HG02571 (cell line): ENCODE data around the gene PLA2G4A.
"Not testable (repeated sequence)": the region's sequence is repeated elsewhere in the genome, so short reads cannot be mapped to it uniquely, and the experiment has no call there.

Experiments
- ATAC-seq: cut with Tn5 transposase; IDR thresholded peaks from one replicate; pipeline ENCODE4 v1.9.1; 2021; ENCODE audit warnings: mild to moderate bottlenecking, moderate library complexity; ENCODE audit not compliant: unreplicated experiment

The PLA2G4A gene

GRCh38 chr1:186915555-186915954, 86.8 kb downstream of the PLA2G4A start:
- ATAC-seq = no peak

DNA sequence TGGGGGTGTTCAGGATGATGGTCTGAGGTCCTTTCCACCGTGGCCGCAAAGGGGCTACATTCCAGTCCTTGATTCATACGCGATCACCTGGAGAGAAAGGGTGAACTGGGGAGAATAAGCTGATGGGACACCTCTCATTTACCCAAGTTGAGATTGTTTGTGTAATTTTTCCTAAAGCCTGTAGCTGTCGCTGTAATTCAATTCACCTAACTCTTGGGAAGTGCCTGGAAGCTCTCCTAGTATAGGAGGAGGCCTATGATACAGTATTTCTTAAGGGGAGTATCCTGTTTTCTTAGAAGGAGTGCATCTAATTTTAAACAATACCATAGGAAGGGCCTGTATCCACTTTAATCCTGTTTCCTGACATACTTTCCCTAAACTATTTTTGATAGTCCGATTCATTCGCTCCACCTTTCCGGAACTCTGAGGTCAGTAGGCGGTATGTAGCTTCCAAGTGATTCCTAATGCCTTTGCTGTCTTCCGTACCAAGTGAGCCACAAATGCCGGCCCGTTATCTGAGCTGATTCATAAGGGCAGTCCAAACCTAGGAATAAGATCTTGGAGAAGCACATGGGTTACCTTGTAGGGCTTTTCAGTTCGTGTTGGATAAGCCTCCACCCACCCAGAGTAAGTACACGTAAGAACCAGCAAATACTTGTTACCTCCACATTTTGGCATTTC, 88.5 kb downstream of the PLA2G4A start:
- not testable (repeated sequence) for ATAC-seq

- not testable (repeated sequence) for ATAC-seq
Observed at GRCh38 chr1:186921386-186921785, 92.6 kb downstream of the PLA2G4A start.

DNA sequence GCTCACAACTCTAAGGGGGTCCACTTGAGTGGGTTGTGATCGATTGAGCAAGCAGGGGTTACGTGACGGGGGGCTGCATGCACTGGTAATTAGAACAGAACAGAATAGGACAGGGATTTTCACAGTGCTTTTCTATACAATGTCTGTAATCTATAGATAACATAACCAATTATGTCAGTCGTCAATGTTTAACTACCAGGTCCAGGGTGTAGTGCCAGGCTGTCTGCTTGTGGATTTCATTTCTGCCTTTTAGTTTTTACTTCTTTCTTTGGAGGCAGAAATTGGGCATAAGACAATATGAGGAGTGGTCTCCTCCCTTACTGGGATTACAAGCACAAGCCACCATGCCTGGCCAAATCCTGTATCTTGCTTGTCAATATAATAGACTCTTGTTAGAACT, 94.1 kb downstream of the PLA2G4A start:
- ATAC-seq = not testable (repeated sequence)

DNA sequence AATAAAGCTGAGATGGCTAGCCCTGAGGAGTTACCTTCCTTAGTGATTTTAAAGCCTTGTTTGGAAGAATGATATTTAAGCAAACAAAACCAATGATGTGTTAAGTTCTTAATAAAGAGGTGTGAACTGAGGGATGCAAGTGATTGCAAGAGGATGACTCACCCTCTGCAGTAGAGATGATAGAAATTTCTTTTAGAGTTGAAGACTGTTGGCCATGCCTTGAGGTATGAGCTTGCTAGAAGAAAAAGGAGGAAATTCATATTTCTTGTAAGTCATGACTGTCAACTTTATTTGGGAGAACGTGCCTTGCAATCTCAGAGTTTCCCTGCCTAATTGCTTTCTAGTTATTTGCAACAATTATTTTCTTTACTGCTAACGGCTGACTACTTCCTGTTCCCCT, 94.7 kb downstream of the PLA2G4A start:
- ATAC-seq = no peak

- ATAC-seq = no peak
Observed at GRCh38 chr1:186925881-186926669, 97.3 kb downstream of the PLA2G4A start.

DNA sequence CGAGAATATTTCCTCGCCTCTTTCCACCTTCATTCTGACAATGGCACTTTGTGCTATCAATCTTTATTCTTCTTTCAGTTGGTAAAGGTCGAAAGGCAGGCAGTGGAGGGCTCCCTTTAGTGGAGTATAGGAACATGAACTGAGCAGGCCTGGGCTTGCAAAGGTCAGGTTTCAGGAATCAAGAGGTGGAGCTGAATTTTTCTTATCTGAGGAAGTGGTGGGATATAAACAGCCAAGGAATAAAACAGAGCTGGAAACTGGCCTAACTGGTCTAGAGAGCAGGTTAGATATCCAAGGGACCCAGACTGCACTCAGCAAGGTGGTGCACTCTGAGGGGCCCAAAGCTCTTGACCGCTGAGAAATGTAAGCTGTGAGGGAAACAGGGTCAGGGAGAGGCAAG, 99.1 kb downstream of the PLA2G4A start:
- no peak for ATAC-seq

DNA sequence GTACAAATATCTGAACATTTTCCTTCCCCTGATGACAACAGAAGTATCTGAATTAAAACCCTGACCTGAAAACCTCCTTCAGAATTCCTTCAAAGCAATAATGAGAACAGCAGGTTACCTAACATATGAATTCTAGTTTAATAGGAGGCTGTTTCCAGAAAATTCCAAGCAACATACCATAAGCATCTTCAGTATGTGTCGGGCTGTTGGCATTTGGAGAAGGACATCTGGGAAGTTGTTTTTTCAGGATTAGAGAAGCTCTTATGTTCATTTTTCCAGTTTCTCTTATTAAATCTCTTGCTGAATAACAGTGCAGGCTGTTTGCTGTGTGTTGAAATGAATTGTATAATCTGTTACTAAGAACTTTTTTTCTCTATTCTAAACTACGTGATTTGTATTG, 101.5 kb downstream of the PLA2G4A start:
- ATAC-seq = no peak

DNA sequence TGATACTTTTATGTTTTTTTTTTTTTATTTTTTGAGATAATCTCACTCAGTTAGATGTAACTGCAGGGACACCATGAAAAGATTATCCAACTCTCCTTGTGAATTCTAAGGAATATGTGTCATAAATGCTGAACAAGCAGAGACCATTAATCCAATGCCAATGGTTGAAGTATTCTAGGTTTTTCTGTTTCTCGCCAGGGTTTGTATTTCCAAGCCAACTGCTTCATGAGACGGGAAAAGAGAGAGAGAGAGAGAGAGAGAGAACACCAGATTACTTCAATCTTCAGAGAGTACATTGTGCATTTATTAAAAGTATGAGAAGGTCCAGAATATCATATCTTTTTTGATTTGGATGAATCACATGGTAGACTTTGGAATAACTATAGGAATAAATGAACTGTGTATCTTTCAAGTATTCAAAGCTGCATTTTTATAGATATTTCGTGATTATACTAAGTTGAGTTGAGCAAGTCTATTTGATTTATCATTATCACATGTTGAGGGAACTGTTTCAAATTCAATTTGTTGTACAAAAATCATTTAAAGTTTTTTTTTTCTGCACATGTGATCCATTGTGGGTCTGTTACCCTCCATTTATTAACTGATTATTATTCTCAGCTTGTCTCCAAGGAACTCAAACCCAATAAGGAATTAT, 108.4 kb downstream of the PLA2G4A start:
- no peak for ATAC-seq

DNA sequence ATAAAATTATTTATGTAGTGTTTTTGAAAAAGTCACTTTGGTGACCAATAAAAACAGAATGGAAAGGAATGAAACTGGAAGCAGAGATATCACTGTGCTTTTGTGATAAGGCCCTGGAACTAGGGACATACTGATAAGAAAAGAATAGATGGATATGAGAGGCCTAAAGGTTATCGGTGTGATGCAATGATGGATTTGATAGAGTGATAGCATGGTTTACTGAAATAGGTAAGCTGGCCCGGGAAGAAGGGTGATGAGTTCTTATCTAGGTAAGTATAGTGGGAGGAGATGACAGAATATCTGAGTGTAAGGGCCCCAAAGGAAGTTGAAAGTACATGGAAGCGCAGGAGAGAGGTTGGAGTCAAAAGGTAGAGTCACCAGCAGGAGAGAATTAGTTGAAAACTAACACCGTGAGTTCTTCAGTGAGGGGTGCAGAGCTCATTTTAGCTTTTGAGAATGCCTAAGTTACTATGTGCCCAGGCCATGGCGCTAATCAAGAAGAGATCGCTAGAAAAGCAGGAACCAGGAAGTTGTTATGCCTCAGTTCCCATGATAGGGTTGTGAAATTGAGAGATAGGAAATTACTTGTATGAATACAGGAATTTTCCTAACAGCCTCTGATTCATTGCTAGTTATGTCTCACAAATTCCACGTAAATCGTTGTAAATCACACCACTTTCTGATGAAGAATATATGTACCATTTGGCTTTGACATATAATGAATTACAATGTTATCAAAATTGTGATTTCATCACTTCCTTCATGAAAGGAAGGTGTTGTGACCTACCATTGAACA, 115.3 kb downstream of the PLA2G4A start:
- ATAC-seq = no peak

GRCh38 chr1:186945146-186945545, 116.4 kb downstream of the PLA2G4A start:
- no peak for ATAC-seq

DNA sequence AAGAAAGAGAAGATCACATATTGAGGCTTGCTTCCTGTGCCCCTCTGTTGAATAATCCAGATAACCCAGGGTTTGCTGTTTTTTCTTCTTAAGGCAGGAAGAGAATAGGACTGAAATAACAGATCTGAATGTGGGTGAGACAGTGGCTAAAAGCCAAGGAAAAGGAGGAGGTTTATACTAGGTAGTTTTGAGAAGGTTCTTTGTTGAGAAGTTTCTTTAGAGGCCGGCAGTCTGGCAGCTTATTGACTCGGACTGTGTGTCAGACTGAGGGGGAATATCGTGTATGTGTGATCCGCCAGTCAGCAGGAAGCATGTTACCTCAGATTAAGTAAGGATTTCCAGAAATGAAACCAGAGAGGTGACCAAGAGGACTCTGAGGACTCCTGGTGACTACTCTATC, 119.8 kb downstream of the PLA2G4A start:
- no peak for ATAC-seq

DNA sequence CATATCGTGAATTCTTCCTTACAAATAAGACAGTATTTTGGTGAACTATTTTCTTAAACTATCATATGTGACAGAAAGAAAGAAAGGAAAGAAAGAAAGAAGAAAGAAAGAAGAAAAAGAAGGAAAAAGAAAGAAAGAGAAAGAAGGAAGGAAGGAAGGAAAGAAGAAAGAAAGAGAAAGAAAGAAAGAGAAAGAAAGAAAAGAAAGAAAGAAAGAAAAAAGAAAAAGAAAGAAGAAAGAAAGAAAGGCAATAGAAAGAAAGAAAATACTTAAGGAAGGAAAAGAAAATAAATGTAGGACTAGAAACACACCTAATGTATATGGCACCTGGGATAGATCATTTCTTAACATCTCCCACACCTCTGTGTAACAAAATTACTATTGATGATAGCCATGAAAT, 120.4 kb downstream of the PLA2G4A start:
- no peak for ATAC-seq

- no peak for ATAC-seq
Observed at GRCh38 chr1:186950547-186950946, 121.8 kb downstream of the PLA2G4A start.

DNA sequence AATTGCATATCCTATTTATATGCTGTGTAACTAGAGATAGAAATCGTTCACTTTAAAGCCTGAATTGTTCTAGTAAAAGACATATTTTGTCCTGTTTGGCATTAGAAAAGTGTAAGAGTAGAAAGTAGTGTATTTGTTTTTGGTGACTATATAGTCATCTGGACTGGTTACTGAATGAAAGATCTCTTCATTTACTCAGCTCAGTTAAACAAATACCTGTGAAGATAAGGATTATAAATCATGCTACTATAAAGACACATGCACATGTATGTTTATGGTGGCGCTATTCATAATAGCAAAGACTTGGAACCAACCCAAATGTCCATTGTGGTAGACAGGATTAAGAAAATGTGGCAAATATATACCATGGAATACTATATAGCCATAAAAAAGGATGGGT, 125.1 kb downstream of the PLA2G4A start:
- no peak for ATAC-seq

DNA sequence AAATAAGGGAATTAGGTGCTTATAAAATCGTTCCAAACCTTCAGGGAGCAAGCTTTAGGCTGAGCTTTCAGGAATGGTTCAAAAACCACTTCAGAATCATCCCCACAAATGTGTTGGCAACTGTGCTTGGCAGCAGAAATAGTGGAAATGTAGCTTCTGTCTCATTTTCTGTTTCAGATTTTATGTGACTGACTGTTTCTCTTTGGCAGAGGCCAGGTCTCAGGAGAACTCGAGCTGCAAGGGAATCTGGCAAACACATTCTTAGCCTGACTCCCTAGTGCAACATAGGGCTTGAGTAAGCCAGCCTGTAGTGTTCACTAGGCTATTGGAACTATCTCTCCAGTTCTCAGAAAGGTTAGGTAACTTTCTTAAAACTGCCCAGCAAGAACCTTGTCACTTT, 128.6 kb downstream of the PLA2G4A start:
- no peak for ATAC-seq

DNA sequence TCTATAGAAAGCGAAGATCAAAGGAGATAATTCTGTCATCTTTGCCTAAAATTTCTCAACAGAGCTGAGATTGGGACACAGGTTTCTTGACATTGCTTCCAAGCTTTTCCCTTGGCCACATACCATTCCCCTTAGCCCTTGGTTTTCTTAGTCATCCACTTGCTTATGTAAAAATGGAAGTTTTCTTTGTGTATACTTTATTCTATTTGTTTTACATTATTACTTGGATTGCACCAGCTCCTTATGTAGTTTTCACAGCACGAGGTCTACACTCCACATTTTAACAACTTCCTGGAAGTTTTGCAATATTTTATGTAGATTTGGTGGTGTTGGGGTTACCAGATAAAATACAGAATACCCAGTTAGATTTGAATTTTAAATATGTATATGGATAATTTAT, 129.8 kb downstream of the PLA2G4A start:
- no peak for ATAC-seq

GRCh38 chr1:186960861-186961260, 132.1 kb downstream of the PLA2G4A start:
- ATAC-seq = no peak

DNA sequence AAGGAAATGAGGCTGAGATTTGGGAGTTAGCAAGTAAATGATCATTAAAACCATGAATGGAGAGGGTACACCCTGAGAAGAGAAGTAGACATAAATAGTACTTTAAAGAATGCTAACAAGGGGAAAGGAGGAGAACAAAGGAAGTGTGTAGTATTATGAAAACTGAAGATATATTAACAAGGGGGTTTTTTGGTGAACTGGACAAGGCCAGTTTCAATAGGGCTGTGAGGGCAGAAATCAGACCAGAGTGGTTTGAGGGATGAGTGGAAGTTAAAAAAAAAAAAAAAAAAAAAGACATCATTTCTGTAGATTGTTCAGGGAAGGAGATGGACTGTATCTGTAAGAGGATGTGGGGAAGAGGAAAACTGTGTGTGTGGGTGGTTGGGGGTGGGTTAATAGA, 137.1 kb downstream of the PLA2G4A start:
- no peak for ATAC-seq

GRCh38 chr1:186966456-186966855, 137.7 kb downstream of the PLA2G4A start:
- ATAC-seq = no peak
